Stimulated activated naive B cell treated with anti-CD40 and anti-IgM and Interleukin-4, amounts not matched to agents 10 μg/mL and 1 μg/mL and 100 μg/mL, for 72 hours (primary cell): ENCODE measurements around the gene VRK3.
A peak's percentile ranks its signal among the peaks of the same experiment; 100 is the strongest.
"Not testable (repeated sequence)": the region's sequence is repeated elsewhere in the genome, so short reads cannot be mapped to it uniquely, and the experiment has no call there.

ENCODE experiments used
- ATAC-seq, 2 donors: fragments of 150-1000 bp; cut with Tn5 transposase; replicated peaks; 2 replicates each; pipeline ENCODE4 v1.10.0; 2021; ENCODE audit warnings: moderate library complexity in 1 of 2
- DNase-seq: peaks from one replicate; pipeline ENCODE4 v3.0.0; 2021
- H3K27ac Mint-ChIP-seq: one replicate; pipeline ENCODE4 v1.8.0; 2022; ENCODE audit warnings: mild to moderate bottlenecking, mixed read lengths
- H3K27me3 Mint-ChIP-seq, 2 donors: one replicate each; pipeline ENCODE4 v1.8.0; 2022; ENCODE audit warnings: mixed read lengths in 2 of 2
- H3K36me3 Mint-ChIP-seq, 2 donors: one replicate each; pipeline ENCODE4 v1.8.0; 2022; ENCODE audit warnings: mixed read lengths in 2 of 2, mild to moderate bottlenecking in 1 of 2
- H3K4me1 Mint-ChIP-seq, 2 donors: one replicate each; pipeline ENCODE4 v1.8.0; 2022; ENCODE audit warnings: mixed read lengths in 2 of 2, mild to moderate bottlenecking in 1 of 2
- H3K4me3 Mint-ChIP-seq, 2 donors: one replicate each; pipeline ENCODE4 v1.8.0; 2022; ENCODE audit warnings: mild to moderate bottlenecking in 2 of 2, mixed read lengths in 2 of 2, moderate library complexity in 1 of 2
- H3K9me3 Mint-ChIP-seq, 2 donors: one replicate each; pipeline ENCODE4 v1.8.0; 2022; ENCODE audit warnings: mixed read lengths in 2 of 2, mild to moderate bottlenecking in 1 of 2

VRK3 gene

GRCh38 chr19:49952479-49952836, 72.7 kb downstream of the VRK3 start:
- H3K27ac Mint-ChIP-seq, result no peak overlapping the region
- ATAC-seq, result no peak
- peaks cover 11 to 20% of the 10 kb centered on the region in 2 donors for H3K4me1 Mint-ChIP-seq
- H3K36me3 Mint-ChIP-seq, result no peaks in the 10 kb centered on the region
- no peaks in the 10 kb centered on the region for H3K9me3 Mint-ChIP-seq
- DNase-seq, result no peak
- H3K27me3 Mint-ChIP-seq, result peaks cover 29 to 58% of the 10 kb centered on the region in 2 donors
- no peak overlapping the region for H3K4me3 Mint-ChIP-seq

GRCh38 chr19:49951806-49952478, 73.2 kb downstream of the VRK3 start:
- Mint-ChIP-seq H3K27me3 (peaks cover 29 to 58% of the 10 kb centered on the region in 2 donors), H3K36me3 (no peaks in the 10 kb centered on the region), H3K9me3 (no peaks in the 10 kb centered on the region), H3K4me3 (no peak overlapping the region), H3K4me1 (peaks cover 11 to 20% of the 10 kb centered on the region in 2 donors), H3K27ac (no peak overlapping the region)
- ATAC-seq (no peak), DNase-seq (no peak)

- Mint-ChIP-seq H3K27ac (no peak overlapping the region), H3K36me3 (no peaks in the 10 kb centered on the region), H3K4me3 (no peak overlapping the region), H3K9me3 (no peaks in the 10 kb centered on the region), H3K27me3 (peaks cover 34 to 58% of the 10 kb centered on the region in 2 donors), H3K4me1 (peaks cover 11 to 20% of the 10 kb centered on the region in 2 donors)
- no peak for DNase-seq
- no peak for ATAC-seq
Observed at GRCh38 chr19:49950956-49951526, 74.1 kb downstream of the VRK3 start.

GRCh38 chr19:49950590-49950948, 74.6 kb downstream of the VRK3 start:
- Mint-ChIP-seq H3K4me3 (no peak overlapping the region), H3K36me3 (no peaks in the 10 kb centered on the region), H3K27me3 (peaks cover 34 to 58% of the 10 kb centered on the region in 2 donors), H3K27ac (no peak overlapping the region), H3K9me3 (no peaks in the 10 kb centered on the region), H3K4me1 (peaks cover 11 to 21% of the 10 kb centered on the region in 2 donors)
- DNase-seq (no peak), ATAC-seq (no peak)

- Mint-ChIP-seq H3K27me3 (peaks cover 34 to 53% of the 10 kb centered on the region in 2 donors), H3K4me1 (peaks cover 11 to 27% of the 10 kb centered on the region in 2 donors), H3K4me3 (no peak overlapping the region), H3K27ac (no peak overlapping the region), H3K9me3 (peaks cover 0 to 1% of the 10 kb centered on the region in 2 donors), H3K36me3 (no peaks in the 10 kb centered on the region)
- DNase-seq, result no peak
- ATAC-seq, result no peak
Observed at GRCh38 chr19:49949742-49950589, 75.2 kb downstream of the VRK3 start.

- peaks cover 4 to 6% of the 10 kb centered on the region in 2 donors for H3K9me3 Mint-ChIP-seq
- no peak overlapping the region for H3K4me3 Mint-ChIP-seq
- H3K27ac Mint-ChIP-seq, result no peak overlapping the region
Observed at GRCh38 chr19:49946415-49946814, 78.8 kb downstream of the VRK3 start.

GRCh38 chr19:49944567-49944966, 80.6 kb downstream of the VRK3 start:
- DNase-seq, result peak; percentile 40
- H3K36me3 Mint-ChIP-seq, H3K9me3 Mint-ChIP-seq, H3K4me3 Mint-ChIP-seq: not testable (repeated sequence)
- Mint-ChIP-seq H3K27ac (peak overlapping the region; percentile 70), H3K4me1 (peaks cover 9 to 20% of the 10 kb centered on the region in 2 donors), H3K27me3 (peaks cover 26 to 41% of the 10 kb centered on the region in 2 donors)
- peak; percentile 95 to 97 for ATAC-seq

More at GRCh38 chr19:49946415-49946814, 78.8 kb downstream of the VRK3 start:
- no peak for ATAC-seq
- H3K36me3 Mint-ChIP-seq, result no peaks in the 10 kb centered on the region
- DNase-seq, result no peak
- H3K27me3 Mint-ChIP-seq, result peaks cover 27 to 47% of the 10 kb centered on the region in 2 donors
- peaks cover 8 to 17% of the 10 kb centered on the region in 2 donors for H3K4me1 Mint-ChIP-seq

GRCh38 chr19:49940482-49940791, 84.7 kb downstream of the VRK3 start:
- peaks cover 21 to 39% of the 10 kb centered on the region in 2 donors for H3K27me3 Mint-ChIP-seq
- no peak overlapping the region for H3K27ac Mint-ChIP-seq
- peaks cover 14 to 34% of the 10 kb centered on the region in 2 donors for H3K4me1 Mint-ChIP-seq
- peaks cover 0 to 3% of the 10 kb centered on the region in 2 donors for H3K36me3 Mint-ChIP-seq
- ATAC-seq (no peak), DNase-seq (no peak)
- H3K4me3 Mint-ChIP-seq, result no peak overlapping the region
- H3K9me3 Mint-ChIP-seq, result peaks cover 4 to 6% of the 10 kb centered on the region in 2 donors

GRCh38 chr19:49939721-49940481, 85.3 kb downstream of the VRK3 start:
- H3K4me1 Mint-ChIP-seq, result peaks cover 14 to 29% of the 10 kb centered on the region in 2 donors
- ATAC-seq (no peak), DNase-seq (no peak)
- peaks cover 21 to 39% of the 10 kb centered on the region in 2 donors for H3K27me3 Mint-ChIP-seq
- no peak overlapping the region for H3K27ac Mint-ChIP-seq
- H3K36me3 Mint-ChIP-seq, result peaks cover 0 to 3% of the 10 kb centered on the region in 2 donors
- peaks cover 4 to 5% of the 10 kb centered on the region in 2 donors for H3K9me3 Mint-ChIP-seq
- H3K4me3 Mint-ChIP-seq, result no peak overlapping the region

GRCh38 chr19:49938662-49939061, 86.5 kb downstream of the VRK3 start:
- Mint-ChIP-seq H3K9me3 (peaks cover 0 to under 1% of the 10 kb centered on the region in 2 donors), H3K4me1 (peaks cover 12 to 24% of the 10 kb centered on the region in 2 donors), H3K4me3 (no peak overlapping the region), H3K36me3 (peaks cover 4 to 6% of the 10 kb centered on the region in 2 donors), H3K27me3 (peaks cover 20 to 32% of the 10 kb centered on the region in 2 donors), H3K27ac (peak overlapping the region; percentile 25)
- no peak for ATAC-seq
- no peak for DNase-seq

- H3K4me1 Mint-ChIP-seq, result peaks cover 15 to 32% of the 10 kb centered on the region in 2 donors
- peak overlapping the region; percentile 57 to 66 for H3K4me3 Mint-ChIP-seq
- peak; percentile 63 for DNase-seq
- peak; percentile 83 for ATAC-seq
- H3K27me3 Mint-ChIP-seq, result peaks cover 14 to 24% of the 10 kb centered on the region in 2 donors
- peaks cover 2 to 5% of the 10 kb centered on the region in 2 donors for H3K9me3 Mint-ChIP-seq
- H3K27ac Mint-ChIP-seq, result no peak overlapping the region
- peaks cover 11 to 14% of the 10 kb centered on the region in 2 donors for H3K36me3 Mint-ChIP-seq
Observed at GRCh38 chr19:49937750-49938381, 87.3 kb downstream of the VRK3 start.

- Mint-ChIP-seq H3K27ac (no peak overlapping the region), H3K4me1 (peaks cover 20 to 43% of the 10 kb centered on the region in 2 donors), H3K36me3 (peaks cover 21 to 26% of the 10 kb centered on the region in 2 donors), H3K9me3 (peaks cover 5 to 9% of the 10 kb centered on the region in 2 donors), H3K4me3 (no peak overlapping the region), H3K27me3 (peaks cover 13 to 14% of the 10 kb centered on the region in 2 donors)
- DNase-seq, result no peak
- ATAC-seq, result no peak
Observed at GRCh38 chr19:49936549-49936948, 88.6 kb downstream of the VRK3 start.

- peak overlapping the region in 1 of 2 donors; percentile 66 for H3K4me3 Mint-ChIP-seq
- peak overlapping the region; percentile 51 for H3K27ac Mint-ChIP-seq
- no peaks in the 10 kb centered on the region for H3K27me3 Mint-ChIP-seq
- H3K9me3 Mint-ChIP-seq, result peaks cover 9 to 17% of the 10 kb centered on the region in 2 donors
- DNase-seq (no peak), ATAC-seq (no peak)
- peaks cover 37 to 63% of the 10 kb centered on the region in 2 donors for H3K4me1 Mint-ChIP-seq
- peaks cover 48 to 55% of the 10 kb centered on the region in 2 donors for H3K36me3 Mint-ChIP-seq
Observed at GRCh38 chr19:49933643-49934042, 91.5 kb downstream of the VRK3 start.
